H1 (cell line): ENCODE data around the gene SFTPB.

ENCODE experiments used
- CTCF ChIP-seq, 3 experiments: IDR thresholded peaks; 1 replicate in 2 of 3; 2 replicates in 1 of 3; pipeline versions ENCODE4 v1.5.1 to v1.6.1; 2011; ENCODE audit warnings: low read length in 3 of 3, mild to moderate bottlenecking in 3 of 3, inconsistent platforms in 2 of 3, low read depth in 1 of 3, moderate library complexity in 1 of 3; ENCODE audit not compliant: insufficient read depth in 1 of 3; ENCODE audit errors: control extremely low read depth in 1 of 3
- EP300 ChIP-seq, 2 experiments: IDR thresholded peaks; 1 replicate in 1 of 2; 2 replicates in 1 of 2; pipeline ENCODE4 v1.6.1; 2011 to 2012; ENCODE audit warnings: low read depth in 2 of 2, low read length in 2 of 2, mild to moderate bottlenecking in 2 of 2, borderline replicate concordance in 1 of 2, inconsistent platforms in 1 of 2, moderate library complexity in 1 of 2
- FOSL1 ChIP-seq: IDR thresholded peaks from 2 replicates; pipeline ENCODE4 v1.6.1; 2011; ENCODE audit warnings: mild to moderate bottlenecking, low read depth, low read length, moderate library complexity; ENCODE audit not compliant: insufficient read depth
- KDM1A ChIP-seq: fragments of 200-600, 300-600 bp; sonication (generic); IDR thresholded peaks from 2 replicates; pipeline ENCODE4 v1.7.1; 2016; ENCODE audit warnings: mild to moderate bottlenecking, low read length, borderline replicate concordance
- ZNF274 ChIP-seq: IDR thresholded peaks from 2 replicates; pipeline ENCODE4 v1.7.0; 2012; ENCODE audit warnings: low read length, borderline replicate concordance; ENCODE audit errors: extremely low read depth

GRCh38 chr2:85707304-85707703 lies 39.3 kb upstream of the SFTPB start:
- TF ChIP-seq CTCF (IDR thresholded peaks at IDR 0.05; ENCODE audit: control extremely low read depth in 1 of 3, insufficient read depth in 1 of 3, low read depth in 1 of 3, low read length in 3 of 3) (peak; percentile 0 to 94 (median 72)), FOSL1 (no peak), EP300 (IDR thresholded peaks at IDR 0.05; ENCODE audit: borderline replicate concordance in 1 of 2, low read depth in 2 of 2, low read length in 2 of 2) (no peak), ZNF274 (no peak), KDM1A (no peak)
